Measurements from ENCODE around the gene TPRG1.

TPRG1 gene

GRCh38 chr3:189282741-189283140 lies 111.0 kb downstream of the TPRG1 start:
- Histone ChIP-seq H3K36me3 (ENCODE audit: control insufficient read depth, insufficient read depth, low read length) (no peaks in the 10 kb centered on the region), H3K4me3 (ENCODE audit: low read depth, low read length) (no peak overlapping the region), H3K9me3 (ENCODE audit: control insufficient read depth, insufficient read depth, low read length) (no peaks in the 10 kb centered on the region), H3K4me1 (ENCODE audit: control insufficient read depth, insufficient read depth, low read length) (no peaks in the 10 kb centered on the region), H3K9ac (ENCODE audit: low read depth, low read length) (no peak overlapping the region), H3K27me3 (ENCODE audit: control insufficient read depth, insufficient read depth, low read length) (no peaks in the 10 kb centered on the region), H3K27ac (ENCODE audit: low read depth, low read length) (no peak overlapping the region)

GRCh38 chr3:189286188-189286587 lies 114.4 kb downstream of the TPRG1 start:
- H3K27me3 ChIP-seq (ENCODE audit: control insufficient read depth, insufficient read depth, low read length): no peaks in the 10 kb centered on the region
- no peak overlapping the region for H3K27ac ChIP-seq (ENCODE audit: low read depth, low read length)
- H3K9me3 ChIP-seq (ENCODE audit: control insufficient read depth, insufficient read depth, low read length): no peaks in the 10 kb centered on the region
- H3K9ac ChIP-seq (ENCODE audit: low read depth, low read length): no peak overlapping the region
- H3K4me1 ChIP-seq (ENCODE audit: control insufficient read depth, insufficient read depth, low read length): peaks cover 11% of the 10 kb centered on the region; the same call in 1 of the 2 replicates
- no peak overlapping the region for H3K4me3 ChIP-seq (ENCODE audit: low read depth, low read length)
- H3K36me3 ChIP-seq (ENCODE audit: control insufficient read depth, insufficient read depth, low read length): no peaks in the 10 kb centered on the region

DNA sequence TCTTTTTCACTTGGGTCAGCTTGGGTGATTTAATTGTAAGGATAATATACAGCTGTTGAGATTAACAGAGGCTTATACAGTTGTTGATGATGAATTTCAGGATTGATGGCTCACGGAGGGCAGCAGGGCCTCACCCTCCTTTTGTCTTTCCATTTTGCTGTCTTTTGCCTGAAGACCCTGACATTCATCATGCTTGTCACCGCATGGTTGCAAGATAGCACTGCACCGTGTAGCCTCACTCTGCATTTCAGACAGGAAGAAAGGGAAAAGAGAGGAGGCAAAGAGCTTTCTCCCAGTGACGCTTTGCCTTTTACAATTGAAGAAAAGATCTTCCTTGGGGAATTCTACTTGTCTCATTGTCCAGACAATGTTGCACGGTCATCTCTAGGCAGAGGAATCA lies 115.1 kb downstream of the TPRG1 start:
- Histone ChIP-seq H3K9me3 (ENCODE audit: control insufficient read depth, insufficient read depth, low read length) (no peaks in the 10 kb centered on the region), H3K9ac (ENCODE audit: low read depth, low read length) (no peak overlapping the region), H3K27ac (ENCODE audit: low read depth, low read length) (no peak overlapping the region), H3K4me1 (ENCODE audit: control insufficient read depth, insufficient read depth, low read length) (peaks cover 11% of the 10 kb centered on the region; the same call in 1 of the 2 replicates), H3K36me3 (ENCODE audit: control insufficient read depth, insufficient read depth, low read length) (no peaks in the 10 kb centered on the region), H3K27me3 (ENCODE audit: control insufficient read depth, insufficient read depth, low read length) (no peaks in the 10 kb centered on the region), H3K4me3 (ENCODE audit: low read depth, low read length) (no peak overlapping the region)

DNA sequence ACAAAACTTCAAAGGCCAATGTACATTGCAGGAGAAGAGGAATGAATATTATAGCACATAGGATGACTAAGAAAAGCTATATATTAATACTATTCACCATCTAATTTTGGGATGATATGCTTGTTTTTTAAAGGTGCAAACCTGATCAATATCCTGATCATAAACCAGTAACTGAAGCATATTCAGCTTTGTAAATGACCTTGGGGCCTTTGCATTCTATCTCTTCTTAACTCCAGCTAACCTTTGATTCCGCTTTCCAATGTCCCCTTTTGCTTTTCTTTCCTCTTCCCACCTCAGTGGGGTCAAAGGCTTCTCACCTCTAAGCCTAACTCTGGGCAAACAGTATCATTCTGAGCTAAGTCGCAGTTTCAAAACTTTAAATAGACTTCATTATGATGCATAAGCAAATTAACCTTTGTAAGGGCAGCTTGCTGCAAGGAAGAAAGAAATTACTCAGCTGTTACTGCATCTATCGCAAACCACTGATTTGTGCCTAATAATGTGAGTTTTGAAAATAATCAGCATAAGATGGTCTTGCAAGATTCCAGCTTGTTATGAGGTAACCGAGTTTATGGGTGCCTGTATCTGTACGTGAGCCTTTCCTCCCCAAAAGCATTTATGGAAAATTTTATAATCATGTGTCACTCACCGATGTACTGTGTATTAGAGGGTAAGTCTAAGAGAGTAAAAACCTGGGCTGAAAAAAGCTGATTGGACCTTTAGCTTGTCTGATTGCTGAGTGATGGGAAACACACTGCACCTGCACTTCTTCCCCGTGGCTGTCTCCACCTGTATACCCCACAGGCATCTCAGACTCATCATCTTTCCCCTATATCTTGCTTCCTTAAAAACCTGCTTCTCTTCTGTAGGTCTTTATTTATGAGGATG lies 116.8 kb downstream of the TPRG1 start:
- Histone ChIP-seq H3K4me1 (ENCODE audit: control insufficient read depth, insufficient read depth, low read length) (peaks cover 11% of the 10 kb centered on the region; the same call in 1 of the 2 replicates), H3K27ac (ENCODE audit: low read depth, low read length) (no peak overlapping the region), H3K27me3 (ENCODE audit: control insufficient read depth, insufficient read depth, low read length) (no peaks in the 10 kb centered on the region), H3K4me3 (ENCODE audit: low read depth, low read length) (no peak overlapping the region), H3K9me3 (ENCODE audit: control insufficient read depth, insufficient read depth, low read length) (no peaks in the 10 kb centered on the region), H3K9ac (ENCODE audit: low read depth, low read length) (no peak overlapping the region), H3K36me3 (ENCODE audit: control insufficient read depth, insufficient read depth, low read length) (no peaks in the 10 kb centered on the region)

DNA sequence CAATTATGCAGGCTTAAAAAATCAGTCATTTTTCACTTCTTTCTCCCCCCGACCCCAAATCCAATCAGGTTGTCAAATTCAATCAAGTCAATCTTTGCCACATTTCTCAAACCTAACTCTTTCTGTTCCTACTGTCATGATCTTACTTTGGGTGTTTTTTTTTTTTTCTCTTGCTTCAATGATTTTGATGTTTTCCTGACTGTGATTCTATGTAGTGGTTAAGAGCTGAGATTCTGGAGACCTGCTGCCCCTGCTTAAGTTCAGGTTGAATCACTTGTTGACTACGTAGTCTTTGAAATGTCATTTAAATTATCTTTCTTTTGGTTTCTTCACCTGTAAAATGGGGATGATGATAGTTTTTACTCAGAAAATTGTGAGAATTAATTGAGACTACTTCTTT lies 117.5 kb downstream of the TPRG1 start:
- Histone ChIP-seq H3K36me3 (ENCODE audit: control insufficient read depth, insufficient read depth, low read length) (no peaks in the 10 kb centered on the region), H3K4me3 (ENCODE audit: low read depth, low read length) (no peak overlapping the region), H3K9me3 (ENCODE audit: control insufficient read depth, insufficient read depth, low read length) (no peaks in the 10 kb centered on the region), H3K27me3 (ENCODE audit: control insufficient read depth, insufficient read depth, low read length) (no peaks in the 10 kb centered on the region), H3K4me1 (ENCODE audit: control insufficient read depth, insufficient read depth, low read length) (peaks cover 11% of the 10 kb centered on the region; the same call in 1 of the 2 replicates), H3K9ac (ENCODE audit: low read depth, low read length) (no peak overlapping the region), H3K27ac (ENCODE audit: low read depth, low read length) (no peak overlapping the region)

- Histone ChIP-seq H3K4me1 (ENCODE audit: control insufficient read depth, insufficient read depth, low read length) (peaks cover 16% of the 10 kb centered on the region), H3K9me3 (ENCODE audit: control insufficient read depth, insufficient read depth, low read length) (no peaks in the 10 kb centered on the region), H3K9ac (ENCODE audit: low read depth, low read length) (no peak overlapping the region), H3K27ac (ENCODE audit: low read depth, low read length) (no peak overlapping the region), H3K27me3 (ENCODE audit: control insufficient read depth, insufficient read depth, low read length) (no peaks in the 10 kb centered on the region), H3K36me3 (ENCODE audit: control insufficient read depth, insufficient read depth, low read length) (no peaks in the 10 kb centered on the region), H3K4me3 (ENCODE audit: low read depth, low read length) (no peak overlapping the region)
Measured at GRCh38 chr3:189292667-189293484, 121.1 kb downstream of the TPRG1 start.

- Histone ChIP-seq H3K4me1 (ENCODE audit: control insufficient read depth, insufficient read depth, low read length) (peaks cover 5% of the 10 kb centered on the region; the same call in 1 of the 2 replicates), H3K4me3 (ENCODE audit: low read depth, low read length) (no peak overlapping the region), H3K9me3 (ENCODE audit: control insufficient read depth, insufficient read depth, low read length) (no peaks in the 10 kb centered on the region), H3K27ac (ENCODE audit: low read depth, low read length) (no peak overlapping the region), H3K36me3 (ENCODE audit: control insufficient read depth, insufficient read depth, low read length) (no peaks in the 10 kb centered on the region), H3K27me3 (ENCODE audit: control insufficient read depth, insufficient read depth, low read length) (no peaks in the 10 kb centered on the region), H3K9ac (ENCODE audit: low read depth, low read length) (no peak overlapping the region)
Measured at GRCh38 chr3:189294649-189295048, 122.9 kb downstream of the TPRG1 start.

DNA sequence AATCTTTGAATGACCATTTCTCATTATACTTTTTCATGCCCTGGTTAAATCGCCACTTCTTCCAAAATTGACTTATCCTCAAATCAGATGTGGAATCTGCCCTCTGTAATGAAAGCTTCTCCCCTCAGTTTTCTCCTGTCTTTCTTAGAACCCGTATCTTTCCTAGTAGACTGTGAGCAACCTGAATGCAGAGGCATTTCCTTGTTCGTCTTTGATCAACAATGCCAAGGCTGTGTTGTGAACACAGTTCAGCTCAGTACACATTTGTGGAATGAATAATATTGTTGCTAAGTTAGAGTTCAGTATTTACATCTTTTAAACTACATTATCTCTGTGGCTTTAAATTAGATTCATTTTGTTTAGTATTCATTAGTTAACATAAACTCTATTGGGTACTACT lies 123.3 kb downstream of the TPRG1 start:
- Histone ChIP-seq H3K9me3 (ENCODE audit: control insufficient read depth, insufficient read depth, low read length) (no peaks in the 10 kb centered on the region), H3K9ac (ENCODE audit: low read depth, low read length) (no peak overlapping the region), H3K4me3 (ENCODE audit: low read depth, low read length) (no peak overlapping the region), H3K27me3 (ENCODE audit: control insufficient read depth, insufficient read depth, low read length) (no peaks in the 10 kb centered on the region), H3K27ac (ENCODE audit: low read depth, low read length) (no peak overlapping the region), H3K36me3 (ENCODE audit: control insufficient read depth, insufficient read depth, low read length) (no peaks in the 10 kb centered on the region), H3K4me1 (ENCODE audit: control insufficient read depth, insufficient read depth, low read length) (peaks cover 5% of the 10 kb centered on the region; the same call in 1 of the 2 replicates)

DNA sequence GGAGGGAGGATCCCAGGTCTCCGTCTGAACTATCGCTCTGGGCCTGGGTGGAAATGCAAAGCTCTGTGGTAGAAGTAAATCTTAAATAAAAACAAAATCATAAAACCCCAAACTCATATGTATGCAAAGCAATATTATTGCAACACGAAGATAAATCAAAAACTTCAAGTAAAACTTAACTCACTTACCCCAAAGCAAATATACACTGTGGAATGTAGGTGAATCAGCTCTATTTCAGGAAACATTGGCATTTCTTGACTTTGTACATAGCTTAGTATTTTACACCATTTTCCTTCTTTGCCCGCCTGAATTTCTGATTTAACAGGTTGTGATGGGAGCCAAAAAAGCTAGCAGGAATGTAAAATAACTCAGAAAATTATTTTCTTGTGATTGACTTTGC lies 126.2 kb downstream of the TPRG1 start:
- Histone ChIP-seq H3K27ac (ENCODE audit: low read depth, low read length) (no peak overlapping the region), H3K27me3 (ENCODE audit: control insufficient read depth, insufficient read depth, low read length) (no peaks in the 10 kb centered on the region), H3K9me3 (ENCODE audit: control insufficient read depth, insufficient read depth, low read length) (no peaks in the 10 kb centered on the region), H3K4me1 (ENCODE audit: control insufficient read depth, insufficient read depth, low read length) (peaks cover 5% of the 10 kb centered on the region; the same call in 1 of the 2 replicates), H3K36me3 (ENCODE audit: control insufficient read depth, insufficient read depth, low read length) (no peaks in the 10 kb centered on the region), H3K9ac (ENCODE audit: low read depth, low read length) (no peak overlapping the region), H3K4me3 (ENCODE audit: low read depth, low read length) (no peak overlapping the region)

DNA sequence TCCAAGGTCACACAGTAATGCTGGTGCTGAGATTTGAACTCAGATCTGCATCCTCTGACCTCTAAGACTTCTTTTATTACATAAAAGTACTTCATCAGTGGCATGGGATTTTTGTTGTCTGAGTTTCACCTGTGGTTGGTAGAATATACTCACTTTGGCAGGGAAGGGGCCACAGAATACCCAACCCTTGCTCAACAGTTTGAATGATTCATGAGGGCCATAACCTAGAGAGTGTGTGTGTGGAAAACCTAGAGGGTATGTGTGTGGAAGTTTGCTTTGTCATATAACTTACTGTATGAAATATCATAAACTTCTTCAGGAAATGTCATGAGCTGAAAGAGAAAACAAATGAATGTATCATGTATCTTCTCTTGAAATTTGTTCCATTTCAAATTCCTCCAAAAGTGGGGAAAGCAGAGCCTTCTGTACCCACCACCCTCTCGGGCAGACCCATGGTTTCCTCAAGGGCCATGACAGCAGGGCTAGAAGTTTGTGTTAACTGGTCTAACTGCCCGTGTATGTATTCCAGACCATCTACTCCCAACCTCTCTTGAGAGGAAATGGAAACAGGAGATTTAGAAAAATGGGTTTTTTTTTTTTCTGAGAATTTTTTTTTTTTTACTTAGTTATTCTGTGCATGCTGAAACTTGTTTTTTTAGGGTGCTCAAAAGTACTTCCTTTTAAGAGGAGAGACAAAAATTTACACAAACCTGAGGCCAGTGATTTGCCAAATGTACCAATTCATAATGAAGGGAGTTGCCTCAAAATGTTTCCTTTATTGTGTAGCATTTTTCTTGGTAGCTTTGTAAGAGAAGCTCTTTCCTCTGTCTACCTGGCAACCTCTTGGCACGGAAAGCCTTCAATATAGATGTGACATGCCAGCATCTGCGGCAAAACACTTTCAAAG lies 127.0 kb downstream of the TPRG1 start:
- Histone ChIP-seq H3K4me3 (ENCODE audit: low read depth, low read length) (no peak overlapping the region), H3K27me3 (ENCODE audit: control insufficient read depth, insufficient read depth, low read length) (no peaks in the 10 kb centered on the region), H3K9ac (ENCODE audit: low read depth, low read length) (no peak overlapping the region), H3K4me1 (ENCODE audit: control insufficient read depth, insufficient read depth, low read length) (peaks cover 7% of the 10 kb centered on the region), H3K9me3 (ENCODE audit: control insufficient read depth, insufficient read depth, low read length) (no peaks in the 10 kb centered on the region), H3K27ac (ENCODE audit: low read depth, low read length) (no peak overlapping the region), H3K36me3 (ENCODE audit: control insufficient read depth, insufficient read depth, low read length) (no peaks in the 10 kb centered on the region)

Measured in HUES48 (cell line).